Activated naive CD8-positive, alpha-beta T cell treated with anti-CD3 and anti-CD28 coated beads, Interleukin-2, amount 50 U/mL, for 24 hours (primary cell): ENCODE data around the gene DMD.

ENCODE experiments used
- ATAC-seq: fragments of 150-1000 bp; cut with Tn5 transposase; one replicate; pipeline ENCODE4 v1.10.0; 2021
- DNase-seq: peaks from one replicate; pipeline ENCODE4 v3.0.0; 2021
- H3K27ac Mint-ChIP-seq: one replicate; pipeline ENCODE4 v1.8.0; 2021; ENCODE audit warnings: mild to moderate bottlenecking, mixed read lengths
- H3K27me3 Mint-ChIP-seq: one replicate; pipeline ENCODE4 v1.8.0; 2021; ENCODE audit warnings: mixed read lengths
- H3K36me3 Mint-ChIP-seq: one replicate; pipeline ENCODE4 v1.8.0; 2021; ENCODE audit warnings: low read depth, mixed read lengths
- H3K4me1 Mint-ChIP-seq: one replicate; pipeline ENCODE4 v1.8.0; 2021; ENCODE audit warnings: mixed read lengths
- H3K4me3 Mint-ChIP-seq: one replicate; pipeline ENCODE4 v1.8.0; 2021; ENCODE audit warnings: mild to moderate bottlenecking, moderate library complexity, mixed read lengths
- H3K9me3 Mint-ChIP-seq: one replicate; pipeline ENCODE4 v1.8.0; 2021; ENCODE audit warnings: mixed read lengths

The DMD gene

DNA sequence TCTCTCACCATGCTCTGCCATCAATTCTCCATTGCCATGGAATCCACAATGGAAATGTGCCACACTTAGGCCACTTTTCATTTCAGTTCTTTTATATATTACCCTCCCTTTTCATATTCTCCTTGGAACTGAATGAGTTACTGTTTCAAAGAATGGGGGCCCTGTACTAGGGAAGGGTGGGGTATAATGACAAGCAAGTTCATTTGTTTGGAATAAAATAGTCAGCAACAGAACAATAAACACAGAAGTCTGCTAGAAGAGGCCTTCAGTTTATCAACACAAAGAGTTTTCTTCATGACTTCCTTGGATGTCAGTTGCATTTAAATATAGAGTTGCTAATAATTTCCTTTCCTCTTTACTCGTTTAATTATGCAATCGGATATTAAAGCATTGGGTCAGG lies 1661.2 kb downstream of the DMD start:
- H3K4me3 Mint-ChIP-seq: no peak overlapping the region
- H3K27ac Mint-ChIP-seq: no peak overlapping the region
- H3K27me3 Mint-ChIP-seq: no peaks in the 10 kb centered on the region
- H3K9me3 Mint-ChIP-seq: no peaks in the 10 kb centered on the region
- H3K36me3 Mint-ChIP-seq: no peaks in the 10 kb centered on the region
- ATAC-seq: no peak
- no peaks in the 10 kb centered on the region for H3K4me1 Mint-ChIP-seq
- no peak for DNase-seq

DNA sequence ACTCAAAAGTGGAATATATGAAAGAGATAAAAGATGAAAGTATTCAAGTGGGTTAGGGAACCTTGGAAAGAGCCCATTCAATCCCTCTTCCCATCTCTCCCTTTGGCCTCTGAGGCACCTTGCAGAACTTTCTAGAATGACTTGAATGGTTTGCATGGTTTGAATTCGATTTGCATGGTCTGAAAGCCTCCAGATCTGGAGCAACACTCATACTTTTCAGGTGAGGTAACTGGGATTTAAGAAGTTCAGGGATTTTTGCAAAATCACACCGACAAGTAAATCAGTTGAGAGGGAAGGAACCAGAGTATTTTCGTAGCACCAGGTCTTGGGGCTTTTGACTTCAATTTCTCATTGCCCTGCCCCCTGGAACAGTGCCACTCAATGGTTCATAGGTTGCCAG lies 1663.5 kb downstream of the DMD start:
- Mint-ChIP-seq H3K27me3 (no peaks in the 10 kb centered on the region), H3K4me1 (no peaks in the 10 kb centered on the region), H3K9me3 (no peaks in the 10 kb centered on the region), H3K27ac (no peak overlapping the region), H3K4me3 (no peak overlapping the region), H3K36me3 (no peaks in the 10 kb centered on the region)
- DNase-seq: no peak
- no peak for ATAC-seq

DNA sequence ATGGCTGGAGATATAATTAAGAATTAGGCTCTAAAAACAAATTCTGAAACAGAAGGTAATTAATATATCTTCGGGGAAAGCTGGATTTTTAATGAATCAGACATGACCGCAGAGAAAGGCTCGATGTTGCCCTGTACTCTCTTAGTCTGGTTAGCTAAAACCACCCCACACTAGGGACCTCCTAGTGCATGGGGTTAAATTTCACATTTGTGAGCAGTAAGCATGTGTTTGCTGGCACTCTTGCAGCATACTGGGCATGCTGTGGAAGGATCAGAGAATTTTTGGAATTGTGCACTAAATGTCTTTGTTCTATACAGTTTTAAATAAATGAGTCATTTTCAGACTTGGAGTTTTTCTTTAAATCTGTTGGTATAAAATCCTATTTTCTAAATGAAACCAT lies 1663.9 kb downstream of the DMD start:
- Mint-ChIP-seq H3K4me3 (no peak overlapping the region), H3K9me3 (no peaks in the 10 kb centered on the region), H3K4me1 (no peaks in the 10 kb centered on the region), H3K27me3 (no peaks in the 10 kb centered on the region), H3K36me3 (no peaks in the 10 kb centered on the region), H3K27ac (no peak overlapping the region)
- ATAC-seq (no peak), DNase-seq (no peak)

DNA sequence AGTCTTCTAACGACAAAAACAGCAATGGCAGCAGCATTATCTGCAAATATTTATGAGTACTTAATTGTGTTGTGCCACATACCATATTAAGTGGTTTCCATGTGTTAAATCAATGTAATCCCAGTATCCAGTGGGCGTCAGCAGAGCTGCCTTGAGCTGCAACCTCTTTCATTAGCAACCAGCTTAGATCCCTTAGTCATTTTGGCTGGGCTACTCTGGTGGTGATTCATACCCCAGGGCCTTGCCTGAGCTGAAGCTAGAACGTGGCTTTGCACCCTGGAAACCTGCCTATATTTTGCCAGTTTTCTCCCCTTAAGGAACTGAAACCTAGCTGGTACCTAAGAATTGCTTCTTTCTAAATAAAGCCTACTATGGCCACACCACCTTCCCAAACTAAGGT lies 1665.2 kb downstream of the DMD start:
- ATAC-seq (no peak), DNase-seq (no peak)
- Mint-ChIP-seq H3K27ac (no peak overlapping the region), H3K36me3 (no peaks in the 10 kb centered on the region), H3K4me1 (no peaks in the 10 kb centered on the region), H3K9me3 (no peaks in the 10 kb centered on the region), H3K27me3 (no peaks in the 10 kb centered on the region), H3K4me3 (no peak overlapping the region)

DNA sequence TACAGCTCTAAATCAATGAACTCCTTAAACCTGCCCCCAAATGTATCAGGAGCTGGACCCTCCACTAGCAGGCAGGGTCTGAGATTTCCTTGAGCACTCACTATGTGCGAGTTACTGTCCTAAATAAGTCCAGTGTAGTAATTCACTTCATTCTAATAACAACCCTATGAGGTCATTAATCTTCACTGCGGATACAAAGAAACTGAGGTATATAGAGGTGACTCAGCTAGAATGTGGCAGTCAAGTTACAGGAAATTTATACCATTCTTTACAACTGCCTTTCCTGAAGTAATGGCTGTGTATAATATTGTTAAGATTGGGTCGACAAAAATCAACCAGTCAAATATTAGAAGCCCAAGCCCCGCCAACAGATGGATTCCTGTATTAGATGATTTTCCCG lies 1665.6 kb downstream of the DMD start:
- DNase-seq (no peak), ATAC-seq (no peak)
- Mint-ChIP-seq H3K27ac (no peak overlapping the region), H3K4me1 (no peaks in the 10 kb centered on the region), H3K27me3 (no peaks in the 10 kb centered on the region), H3K4me3 (no peak overlapping the region), H3K9me3 (no peaks in the 10 kb centered on the region), H3K36me3 (no peaks in the 10 kb centered on the region)

- no peaks in the 10 kb centered on the region for H3K36me3 Mint-ChIP-seq
- no peak overlapping the region for H3K4me3 Mint-ChIP-seq
- H3K27me3 Mint-ChIP-seq: no peaks in the 10 kb centered on the region
- ATAC-seq: no peak
- no peak for DNase-seq
- H3K4me1 Mint-ChIP-seq: no peaks in the 10 kb centered on the region
- no peaks in the 10 kb centered on the region for H3K9me3 Mint-ChIP-seq
- H3K27ac Mint-ChIP-seq: no peak overlapping the region
These were observed 1666.2 kb downstream of the DMD start for GRCh38 chrX:31545191-31545590.

DNA sequence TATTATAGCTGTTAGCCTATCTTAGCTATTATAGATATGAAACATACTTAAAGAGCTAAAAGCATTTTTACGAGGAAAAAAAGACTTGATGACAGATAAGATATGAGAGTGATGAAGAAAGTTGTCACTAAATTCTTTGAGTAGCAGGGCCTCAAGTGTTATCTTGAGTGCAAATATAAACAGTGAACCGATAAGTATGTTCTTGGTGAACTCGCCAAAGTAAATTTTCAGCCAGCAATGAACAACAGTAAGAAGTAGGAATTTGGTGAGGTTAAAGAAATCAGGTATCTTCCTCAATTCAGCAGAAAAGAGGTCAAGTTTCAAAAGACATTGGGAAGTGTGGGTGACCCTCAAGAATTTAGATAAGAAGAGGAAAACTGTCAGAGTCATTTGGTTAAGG lies 1667.7 kb downstream of the DMD start:
- Mint-ChIP-seq H3K4me3 (no peak overlapping the region), H3K27ac (no peak overlapping the region), H3K4me1 (no peaks in the 10 kb centered on the region), H3K9me3 (no peaks in the 10 kb centered on the region), H3K27me3 (no peaks in the 10 kb centered on the region), H3K36me3 (no peaks in the 10 kb centered on the region)
- no peak for DNase-seq
- no peak for ATAC-seq

DNA sequence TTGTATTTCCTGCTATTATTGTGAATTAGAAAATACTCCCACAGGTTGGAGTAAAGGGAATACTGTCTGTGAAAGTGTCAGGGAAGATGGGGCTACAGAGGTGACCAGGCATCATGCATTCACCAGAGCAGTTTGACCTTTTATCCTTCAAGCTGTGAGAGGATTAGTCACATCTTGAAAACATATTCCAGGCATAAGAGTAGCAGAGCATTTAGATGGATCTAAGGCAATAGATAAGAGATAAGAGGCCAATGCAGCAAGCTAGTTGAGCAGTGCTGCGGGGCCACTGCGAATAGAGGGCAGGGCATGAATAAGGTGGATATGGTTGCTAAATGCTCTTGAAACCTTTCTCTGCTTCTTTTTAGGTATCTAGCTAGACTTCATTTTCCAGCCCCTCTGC lies 1668.8 kb downstream of the DMD start:
- no peaks in the 10 kb centered on the region for H3K4me1 Mint-ChIP-seq
- H3K27me3 Mint-ChIP-seq: no peaks in the 10 kb centered on the region
- no peak overlapping the region for H3K27ac Mint-ChIP-seq
- ATAC-seq (no peak), DNase-seq (no peak)
- no peaks in the 10 kb centered on the region for H3K9me3 Mint-ChIP-seq
- H3K36me3 Mint-ChIP-seq: no peaks in the 10 kb centered on the region
- no peak overlapping the region for H3K4me3 Mint-ChIP-seq

GRCh38 chrX:31540313-31540712 lies 1671.0 kb downstream of the DMD start:
- DNase-seq (no peak), ATAC-seq (no peak)
- Mint-ChIP-seq H3K27ac (no peak overlapping the region), H3K36me3 (no peaks in the 10 kb centered on the region), H3K9me3 (no peaks in the 10 kb centered on the region), H3K27me3 (no peaks in the 10 kb centered on the region), H3K4me1 (no peaks in the 10 kb centered on the region), H3K4me3 (no peak overlapping the region)

DNA sequence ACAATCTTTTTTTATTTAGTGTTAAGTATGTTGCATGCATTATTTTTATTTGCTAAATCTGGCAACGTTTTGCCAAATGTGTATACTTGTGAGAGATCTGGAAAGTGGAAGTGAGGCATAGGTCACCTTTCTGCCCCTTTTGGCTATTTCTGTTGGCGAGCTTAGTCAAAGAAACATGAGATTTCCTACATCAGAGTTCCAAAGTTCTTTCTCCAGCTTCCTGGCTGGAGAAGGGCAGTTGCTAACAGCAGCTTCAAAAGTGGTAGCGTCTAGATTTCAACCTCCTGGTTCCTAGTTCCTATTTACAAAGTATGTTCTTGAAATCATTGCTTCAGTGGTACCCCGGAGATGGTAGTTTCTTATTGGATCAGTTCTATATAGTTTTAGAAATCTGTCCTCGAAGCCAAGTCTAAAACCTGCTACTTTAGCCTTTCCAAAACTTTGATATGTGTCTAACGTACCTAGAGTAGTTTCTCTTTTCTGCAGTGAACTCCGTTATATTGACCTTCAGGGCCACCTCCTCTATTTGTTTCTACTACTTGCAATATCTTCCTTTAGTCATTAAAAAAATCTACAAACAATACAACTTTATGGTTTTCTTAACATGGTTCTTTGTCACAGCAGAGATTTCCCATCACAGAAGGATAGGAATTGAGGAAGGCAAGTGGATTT lies 1683.8 kb downstream of the DMD start:
- no peaks in the 10 kb centered on the region for H3K9me3 Mint-ChIP-seq
- no peaks in the 10 kb centered on the region for H3K4me1 Mint-ChIP-seq
- no peaks in the 10 kb centered on the region for H3K27me3 Mint-ChIP-seq
- H3K4me3 Mint-ChIP-seq: no peak overlapping the region
- H3K27ac Mint-ChIP-seq: no peak overlapping the region
- ATAC-seq (no peak), DNase-seq (no peak)
- H3K36me3 Mint-ChIP-seq: no peaks in the 10 kb centered on the region

GRCh38 chrX:31523884-31524536 lies 1687.3 kb downstream of the DMD start:
- ATAC-seq (no peak), DNase-seq (no peak)
- Mint-ChIP-seq H3K9me3 (peaks cover 3% of the 10 kb centered on the region), H3K27me3 (no peaks in the 10 kb centered on the region), H3K27ac (no peak overlapping the region), H3K4me1 (no peaks in the 10 kb centered on the region), H3K36me3 (no peaks in the 10 kb centered on the region), H3K4me3 (no peak overlapping the region)

DNA sequence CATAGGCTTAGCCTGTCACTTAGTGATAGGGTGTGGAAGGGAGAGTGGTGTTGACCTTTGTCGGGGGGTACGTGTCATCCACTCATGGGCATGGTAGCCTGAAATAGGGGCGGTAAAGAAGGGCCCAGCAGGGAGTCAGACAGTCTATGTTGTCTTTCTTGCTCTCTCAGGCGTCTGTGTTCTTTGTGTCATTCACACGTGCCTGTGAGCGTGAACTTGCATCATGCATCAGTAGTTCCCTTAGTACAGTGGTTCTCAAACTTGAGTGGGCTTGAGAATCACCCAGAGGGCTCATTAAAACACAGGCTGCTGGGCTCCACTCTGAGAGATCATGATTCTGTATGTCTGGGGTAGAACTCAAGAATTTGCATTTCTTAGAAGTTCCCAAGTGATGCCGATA lies 1688.6 kb downstream of the DMD start:
- peaks cover 3% of the 10 kb centered on the region for H3K9me3 Mint-ChIP-seq
- no peak overlapping the region for H3K27ac Mint-ChIP-seq
- no peak for DNase-seq
- ATAC-seq: no peak
- H3K36me3 Mint-ChIP-seq: no peaks in the 10 kb centered on the region
- H3K4me1 Mint-ChIP-seq: no peaks in the 10 kb centered on the region
- H3K4me3 Mint-ChIP-seq: no peak overlapping the region
- no peaks in the 10 kb centered on the region for H3K27me3 Mint-ChIP-seq

- no peaks in the 10 kb centered on the region for H3K36me3 Mint-ChIP-seq
- H3K27me3 Mint-ChIP-seq: no peaks in the 10 kb centered on the region
- ATAC-seq: no peak
- DNase-seq: no peak
- peaks cover 3% of the 10 kb centered on the region for H3K9me3 Mint-ChIP-seq
- H3K4me3 Mint-ChIP-seq: no peak overlapping the region
- no peaks in the 10 kb centered on the region for H3K4me1 Mint-ChIP-seq
- no peak overlapping the region for H3K27ac Mint-ChIP-seq
These were observed 1689.4 kb downstream of the DMD start for GRCh38 chrX:31521941-31522340.

- no peak overlapping the region for H3K27ac Mint-ChIP-seq
- no peak for DNase-seq
- no peaks in the 10 kb centered on the region for H3K36me3 Mint-ChIP-seq
- no peak overlapping the region for H3K4me3 Mint-ChIP-seq
- ATAC-seq: no peak
- H3K4me1 Mint-ChIP-seq: no peaks in the 10 kb centered on the region
- no peaks in the 10 kb centered on the region for H3K27me3 Mint-ChIP-seq
- peaks cover 3% of the 10 kb centered on the region for H3K9me3 Mint-ChIP-seq
These were observed 1694.8 kb downstream of the DMD start for GRCh38 chrX:31516527-31516926.

GRCh38 chrX:31508338-31508737 lies 1703.0 kb downstream of the DMD start:
- H3K36me3 Mint-ChIP-seq: no peaks in the 10 kb centered on the region
- H3K27ac Mint-ChIP-seq: no peak overlapping the region
- no peaks in the 10 kb centered on the region for H3K9me3 Mint-ChIP-seq
- no peak for ATAC-seq
- DNase-seq: no peak
- no peaks in the 10 kb centered on the region for H3K27me3 Mint-ChIP-seq
- no peak overlapping the region for H3K4me3 Mint-ChIP-seq
- no peaks in the 10 kb centered on the region for H3K4me1 Mint-ChIP-seq

DNA sequence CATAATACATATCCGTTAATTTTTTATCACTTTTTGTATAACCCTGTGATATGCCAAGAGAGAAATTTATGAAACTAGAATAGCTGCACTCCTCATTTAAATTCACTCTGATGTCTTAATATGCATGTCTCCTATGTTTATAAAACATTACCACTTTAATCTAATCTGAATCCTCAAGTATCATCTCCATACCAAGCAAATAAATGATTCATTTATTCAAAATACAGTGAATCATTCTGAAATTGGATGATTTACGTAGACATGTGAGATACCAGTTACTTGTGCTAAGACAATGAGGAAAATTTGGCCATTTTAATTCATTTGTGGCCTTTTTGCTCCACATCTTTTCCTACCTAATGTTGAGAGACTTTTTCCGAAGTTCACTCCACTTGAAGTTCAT lies 1704.4 kb downstream of the DMD start:
- Mint-ChIP-seq H3K27me3 (no peaks in the 10 kb centered on the region), H3K36me3 (no peaks in the 10 kb centered on the region), H3K4me1 (no peaks in the 10 kb centered on the region), H3K9me3 (no peaks in the 10 kb centered on the region), H3K27ac (no peak overlapping the region), H3K4me3 (no peak overlapping the region)
- no peak for DNase-seq
- no peak for ATAC-seq
